Fibroblast of the aortic adventitia (primary cell): ENCODE data around the gene DNASE2. TPM values are rescaled to one million over a fixed set of nuclear protein-coding genes. Genes with fewer than 3 reads are reported as not detected.

ENCODE experiments used
- DNase-seq: peaks from one replicate; pipeline ENCODE4 v3.0.0-alpha.2; 2010; ENCODE audit warnings: low read depth
- H3K4me3 ChIP-seq: 2 replicates; pipeline ENCODE4 v1.5.1; 2011; ENCODE audit warnings: low read depth, mild to moderate bottlenecking, control low read depth, low read length, moderate library complexity
- total RNA-seq: library from RNA; depleted of rRNA; stranded (reverse); fragments of >200 nt; gene quantifications from 2 replicates; pipeline ENCODE4 v1.2.3, GENCODE V29; 2012; ENCODE audit warnings: low replicate concordance
- TF ChIP-seq, protein P1 (sequence below): IDR thresholded peaks from 2 replicates; pipeline ENCODE4 v1.5.1; 2011; ENCODE audit warnings: mild to moderate bottlenecking, low read length, control low read depth, inconsistent platforms; ENCODE audit not compliant: insufficient read depth

The DNASE2 gene
- total RNA-seq, 1 donor, result 23.4 TPM

GRCh38 chr19:12837225-12837624 is 44.0 kb downstream of the DNASE2 start:
- TF ChIP-seq, protein P1, sequence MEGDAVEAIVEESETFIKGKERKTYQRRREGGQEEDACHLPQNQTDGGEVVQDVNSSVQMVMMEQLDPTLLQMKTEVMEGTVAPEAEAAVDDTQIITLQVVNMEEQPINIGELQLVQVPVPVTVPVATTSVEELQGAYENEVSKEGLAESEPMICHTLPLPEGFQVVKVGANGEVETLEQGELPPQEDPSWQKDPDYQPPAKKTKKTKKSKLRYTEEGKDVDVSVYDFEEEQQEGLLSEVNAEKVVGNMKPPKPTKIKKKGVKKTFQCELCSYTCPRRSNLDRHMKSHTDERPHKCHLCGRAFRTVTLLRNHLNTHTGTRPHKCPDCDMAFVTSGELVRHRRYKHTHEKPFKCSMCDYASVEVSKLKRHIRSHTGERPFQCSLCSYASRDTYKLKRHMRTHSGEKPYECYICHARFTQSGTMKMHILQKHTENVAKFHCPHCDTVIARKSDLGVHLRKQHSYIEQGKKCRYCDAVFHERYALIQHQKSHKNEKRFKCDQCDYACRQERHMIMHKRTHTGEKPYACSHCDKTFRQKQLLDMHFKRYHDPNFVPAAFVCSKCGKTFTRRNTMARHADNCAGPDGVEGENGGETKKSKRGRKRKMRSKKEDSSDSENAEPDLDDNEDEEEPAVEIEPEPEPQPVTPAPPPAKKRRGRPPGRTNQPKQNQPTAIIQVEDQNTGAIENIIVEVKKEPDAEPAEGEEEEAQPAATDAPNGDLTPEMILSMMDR, result no peak

GRCh38 chr19:12836529-12836863 is 44.8 kb downstream of the DNASE2 start:
- no peak for DNase-seq
- H3K4me3 ChIP-seq, result no peak overlapping the region
- TF ChIP-seq, protein P1, result no peak

More at GRCh38 chr19:12837225-12837624, 44.0 kb downstream of the DNASE2 start:
- DNase-seq, result no peak
- no peak overlapping the region for H3K4me3 ChIP-seq

DNA sequence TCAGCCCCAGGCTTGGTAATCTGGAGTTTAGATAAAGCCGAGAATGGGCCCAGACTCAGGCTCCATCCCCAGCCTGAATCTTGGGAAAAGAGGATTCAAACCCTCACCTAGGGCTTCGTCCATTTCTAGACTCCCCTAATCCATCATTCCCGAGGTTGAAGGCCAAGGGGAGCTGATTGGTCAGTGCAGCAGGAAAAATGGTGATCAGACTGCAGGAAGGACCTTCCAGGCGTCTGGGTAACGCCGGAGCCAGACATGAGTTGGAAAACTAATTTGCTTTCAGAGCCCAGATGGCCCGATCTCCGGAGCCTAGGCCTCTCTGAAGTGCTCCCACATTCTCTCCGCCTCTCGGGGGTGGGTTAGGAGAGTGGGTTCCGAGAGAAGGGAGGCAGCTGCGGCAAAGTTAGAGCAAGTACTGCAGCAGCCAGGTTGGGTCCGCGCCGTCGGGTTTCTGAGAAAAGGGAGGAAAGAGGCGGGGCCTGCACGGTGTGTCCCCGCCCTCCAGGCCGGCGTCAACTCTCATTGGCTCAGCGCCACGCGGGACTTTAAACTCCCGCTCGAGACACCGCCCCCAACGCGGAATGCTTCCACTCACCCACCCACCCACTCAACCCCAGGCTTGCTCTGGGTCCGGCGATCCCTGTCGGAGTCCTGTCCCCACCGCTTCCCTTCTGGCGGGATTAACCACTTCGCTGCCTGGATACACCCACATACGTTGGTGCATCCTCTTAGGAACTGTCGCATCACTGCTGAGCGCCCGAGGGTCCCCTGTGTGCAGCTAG is 46.1 kb downstream of the DNASE2 start:
- H3K4me3 ChIP-seq, result no peak overlapping the region
- no peak for DNase-seq

DNA sequence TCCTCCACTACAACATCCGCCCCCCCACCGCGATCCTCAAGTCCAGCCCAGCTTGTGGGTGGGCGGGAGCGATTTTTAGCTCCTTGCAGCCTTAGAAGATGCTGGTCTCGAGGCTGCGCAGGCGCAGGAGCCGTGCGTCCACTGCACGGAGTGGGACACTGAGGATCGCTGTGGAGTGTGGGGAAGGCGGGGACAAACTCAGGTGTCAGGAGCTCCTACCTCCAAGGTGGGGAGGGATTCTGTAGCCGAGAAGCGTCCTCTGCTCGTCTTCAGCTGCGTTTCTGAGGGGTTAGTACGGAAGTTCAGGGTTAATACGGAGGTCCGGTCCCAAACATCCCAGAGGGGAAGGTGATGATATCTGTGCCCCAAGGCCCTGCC is 46.7 kb downstream of the DNASE2 start, which contains the start of gene RTBDN:
Gene RTBDN (minus strand): TSS at position 14 of the 378 bp plus-strand sequence. CDS start 4,600 bp downstream, outside the sequence.
- DNase-seq, result no peak
- peak within 1 kb of the TSS; percentile 48 for H3K4me3 ChIP-seq

More for the DNA sequence above, 46.1 kb downstream of the DNASE2 start:
- TF ChIP-seq, protein P1, result no peak

DNA sequence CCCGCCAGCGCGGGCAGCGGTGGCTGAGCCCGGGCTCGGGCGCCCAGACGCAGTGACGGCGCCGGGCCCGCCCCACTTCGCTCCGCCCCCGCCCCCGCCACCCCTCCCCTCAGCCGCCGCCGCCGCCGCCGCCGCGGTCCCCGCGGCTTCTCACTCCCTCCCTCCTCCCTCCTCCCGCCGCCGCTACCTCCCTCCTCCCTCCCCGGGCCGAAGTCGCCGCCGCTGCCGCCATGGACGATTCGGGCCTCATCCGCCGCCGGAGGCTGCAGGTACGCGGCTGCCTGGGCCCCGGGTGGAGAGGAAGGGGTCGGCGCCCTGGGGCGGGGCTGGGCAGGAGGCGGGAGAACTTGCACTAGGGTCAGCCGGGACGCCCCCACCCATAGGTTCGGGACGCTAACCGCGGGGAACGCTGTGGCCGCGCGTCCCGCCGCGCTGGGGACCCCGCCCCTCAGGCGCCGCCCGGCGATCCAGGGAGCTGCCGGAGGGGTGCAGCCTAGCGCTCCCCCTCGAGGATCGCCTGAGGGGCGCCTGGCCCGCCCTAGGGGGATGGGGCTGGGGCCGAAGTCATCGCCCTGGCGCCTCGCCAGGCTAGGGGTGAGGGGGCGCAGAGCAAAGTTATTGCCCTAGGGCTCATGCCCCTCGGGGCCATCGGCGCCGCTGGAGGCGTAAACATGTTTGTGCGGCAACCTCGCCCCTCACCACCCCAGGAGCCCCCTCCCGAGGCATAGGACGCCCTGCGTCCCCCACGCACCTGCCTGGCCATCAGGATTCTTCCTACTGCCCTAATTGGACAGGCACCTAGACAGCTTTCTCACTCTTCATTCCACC is 47.3 kb downstream of the DNASE2 start:
- no peak for DNase-seq

More for the DNA sequence above, 46.7 kb downstream of the DNASE2 start, which contains the start of gene RTBDN:
- TF ChIP-seq, protein P1, result no peak

GRCh38 chr19:12833418-12833737 is 47.9 kb downstream of the DNASE2 start:
- TF ChIP-seq, protein P1, result no peak
- no peak for DNase-seq
- H3K4me3 ChIP-seq, result peak overlapping the region; percentile 3

More for the DNA sequence above, 47.3 kb downstream of the DNASE2 start:
- TF ChIP-seq, protein P1, result no peak
- H3K4me3 ChIP-seq, result peak overlapping the region; percentile 48
